Brain pericyte (primary cell): ENCODE measurements around the gene ATG12.
A peak's percentile ranks its signal among the peaks of the same experiment; 100 is the strongest.
"Not testable (repeated sequence)": the region's sequence is repeated elsewhere in the genome, so short reads cannot be mapped to it uniquely, and the experiment has no call there.

Experiments
- DNase-seq: peaks from one replicate; pipeline ENCODE4 v3.0.0-alpha.2; 2012; ENCODE audit warnings: low read depth, low spot score

Gene ATG12

DNA sequence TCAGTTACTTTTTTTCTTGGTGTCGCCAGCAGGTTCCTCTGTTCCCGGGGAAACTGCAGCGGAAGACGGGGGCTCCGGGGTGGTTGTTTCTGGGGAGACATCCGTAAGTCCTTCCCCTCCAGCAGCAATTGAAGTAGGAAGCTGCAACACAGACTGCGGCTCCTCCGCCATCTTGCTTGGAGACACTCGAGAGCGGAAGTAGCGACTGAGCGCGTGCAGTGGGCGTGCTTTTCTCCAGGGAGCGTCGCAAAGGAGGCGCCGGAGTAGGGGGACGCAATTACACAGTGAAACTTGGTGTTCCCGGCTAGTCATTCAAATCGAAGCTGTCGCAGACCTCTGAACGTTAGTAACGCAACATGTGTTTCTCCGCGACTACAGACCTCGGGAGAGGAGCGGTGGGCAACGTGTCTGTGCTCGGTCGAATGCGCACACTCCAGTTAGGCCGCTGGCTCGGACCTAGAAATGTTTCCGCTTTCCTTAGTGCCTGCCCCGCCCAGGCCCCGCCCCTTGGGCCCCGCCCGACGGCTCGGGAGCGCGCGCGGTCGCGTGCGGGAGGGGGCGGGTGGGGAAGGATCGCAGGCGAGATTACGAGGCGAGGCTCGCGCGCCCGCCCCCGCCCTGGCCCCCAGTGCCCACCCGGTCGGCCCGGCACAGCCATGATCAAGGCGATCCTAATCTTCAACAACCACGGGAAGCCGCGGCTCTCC lies at the start of gene ATG12, which contains the start of gene AP3S1:
Gene ATG12, minus strand, starts transcription at position 184 of the 707 bp plus-strand sequence. Its CDS starts 13 bp downstream, at position 171.
Gene AP3S1, plus strand, starts transcription at position 554 of the 707 bp plus-strand sequence. Its CDS starts 103 bp downstream, at position 657.
- peak; percentile 86 for DNase-seq

DNA sequence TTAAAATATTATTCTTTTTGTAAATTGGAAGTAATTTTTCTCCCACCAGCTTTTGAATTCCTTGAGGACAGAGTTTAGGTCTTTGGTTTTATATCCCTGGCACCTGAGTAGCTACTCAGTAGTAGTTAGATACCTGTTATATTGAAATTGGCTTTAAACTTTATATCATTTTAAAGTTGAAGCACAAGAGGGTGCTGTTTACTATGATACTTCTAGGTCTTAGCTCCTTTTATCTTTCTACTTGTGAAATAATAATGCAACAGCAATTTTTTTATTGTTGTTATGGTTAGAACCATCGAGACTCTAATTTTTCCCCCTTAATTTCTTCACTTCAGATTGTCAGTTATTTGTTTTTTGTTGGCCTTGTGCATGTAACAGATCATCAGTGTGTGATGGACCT lies 46.7 kb upstream of the ATG12 start:
- DNase-seq, result no peak

DNA sequence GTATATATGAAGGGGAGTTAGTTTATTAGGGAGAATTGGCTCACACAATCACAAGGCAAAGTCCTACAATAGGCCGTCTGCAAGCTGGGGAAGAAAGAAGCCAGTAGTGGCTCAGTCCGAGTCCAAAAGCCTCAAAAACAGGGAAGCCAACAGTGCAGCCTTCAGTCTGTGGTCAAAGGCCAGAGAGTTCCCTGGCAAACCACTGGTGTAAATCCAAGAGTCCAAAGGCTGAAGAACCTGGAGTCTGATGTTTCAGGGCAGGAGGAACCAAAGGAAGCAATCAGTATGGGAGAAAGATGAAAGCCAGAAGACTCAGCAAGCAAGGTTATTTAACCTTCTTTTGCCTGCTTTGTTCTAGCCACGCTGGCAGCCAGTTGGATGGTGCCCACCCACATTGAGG lies 43.8 kb upstream of the ATG12 start:
- DNase-seq, result not testable (repeated sequence)

DNA sequence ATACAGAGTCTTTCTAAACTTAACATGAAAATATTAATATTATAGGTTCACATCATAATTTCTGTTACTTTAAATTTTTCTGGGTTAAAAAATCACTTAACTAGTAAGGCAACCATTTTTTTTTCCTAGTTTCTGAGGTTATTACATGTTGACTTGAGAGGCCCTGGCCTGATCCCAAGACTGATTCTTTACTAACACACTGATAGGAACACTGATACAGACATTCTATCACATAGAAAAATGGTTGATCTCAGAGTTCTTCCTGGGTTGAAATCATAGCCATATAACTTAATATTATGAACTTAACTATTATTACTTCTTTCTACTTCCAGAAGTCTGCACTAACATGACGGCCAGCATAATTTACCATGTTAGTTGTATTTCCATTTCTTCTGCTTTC lies 43.3 kb upstream of the ATG12 start:
- no peak for DNase-seq

DNA sequence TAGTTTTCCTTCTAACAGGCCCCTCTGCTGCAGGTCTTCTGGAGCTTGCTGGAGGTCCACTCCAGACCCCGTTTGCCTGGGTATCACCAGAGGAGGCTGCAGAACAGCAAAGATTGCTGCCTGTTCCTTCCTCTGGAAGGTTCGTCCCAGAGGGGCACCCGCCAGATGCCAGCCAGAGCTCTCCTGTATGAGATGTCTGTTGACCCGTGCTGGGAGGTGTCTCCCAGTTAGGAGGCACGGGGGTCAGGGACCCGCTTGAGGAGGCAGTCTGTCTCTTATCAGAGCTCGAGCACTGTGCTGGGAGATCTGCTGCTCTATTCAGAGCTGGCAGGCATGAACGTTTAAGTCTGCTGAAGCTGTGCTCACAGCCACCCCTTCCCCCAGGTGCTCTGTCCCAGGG lies 41.1 kb upstream of the ATG12 start:
- not testable (repeated sequence) for DNase-seq

DNA sequence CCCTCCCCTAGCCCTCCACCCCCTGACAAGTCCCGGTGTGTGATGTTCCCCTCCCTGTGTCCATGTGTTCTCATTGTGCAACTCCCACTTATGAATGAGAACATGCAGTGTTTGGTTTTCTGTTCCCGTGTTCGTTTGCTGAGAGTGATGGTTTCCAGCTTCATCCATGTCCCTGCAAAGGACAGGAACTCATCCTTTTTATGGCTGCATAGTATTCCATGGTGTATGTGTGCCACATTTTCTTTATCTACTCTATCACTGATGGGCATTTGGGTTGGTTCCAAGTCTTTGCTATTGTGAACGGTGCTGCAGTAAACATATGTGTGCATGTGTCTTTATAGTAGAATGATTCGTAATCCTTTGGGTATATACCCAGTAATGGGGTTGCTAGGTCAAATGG lies 36.0 kb upstream of the ATG12 start:
- DNase-seq, result not testable (repeated sequence)

DNA sequence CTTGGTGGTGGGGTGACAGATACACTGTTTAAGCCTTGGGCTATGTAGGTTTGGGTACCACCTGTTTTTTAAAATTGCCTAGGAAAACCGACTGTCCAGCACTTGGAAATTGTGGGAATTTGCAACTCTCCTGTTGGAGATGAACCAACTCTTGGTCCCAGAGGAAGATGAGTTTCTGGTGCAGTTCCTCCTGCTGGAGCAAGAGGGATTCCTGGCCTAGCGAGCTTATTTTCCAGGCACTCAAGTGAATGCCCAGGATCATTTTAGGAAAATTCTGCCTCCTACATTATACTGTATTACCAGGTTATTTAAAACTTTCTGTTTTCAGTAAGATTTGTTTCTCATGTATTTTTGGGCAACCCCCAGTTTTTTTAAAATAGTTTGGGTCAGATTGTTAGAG lies 34.1 kb upstream of the ATG12 start:
- no peak for DNase-seq

DNA sequence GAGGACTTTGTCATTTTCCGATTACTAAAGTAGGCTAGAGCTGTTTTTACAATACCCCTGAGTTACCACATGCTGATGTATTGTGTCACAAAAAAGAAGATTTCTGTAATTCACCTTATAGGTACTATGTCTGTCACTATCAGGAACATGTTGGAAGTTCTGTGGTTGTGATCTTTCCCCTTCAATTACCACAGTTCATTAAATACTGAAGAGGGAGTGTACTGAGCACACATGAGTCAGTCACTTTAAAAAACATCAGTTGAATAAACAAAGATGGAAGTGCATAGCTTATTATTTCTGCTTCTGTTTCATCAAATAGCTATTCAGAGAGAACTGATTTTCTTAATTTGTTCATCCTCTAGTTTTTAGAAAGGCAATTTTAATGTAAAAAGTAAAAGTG lies 32.0 kb upstream of the ATG12 start:
- no peak for DNase-seq

DNA sequence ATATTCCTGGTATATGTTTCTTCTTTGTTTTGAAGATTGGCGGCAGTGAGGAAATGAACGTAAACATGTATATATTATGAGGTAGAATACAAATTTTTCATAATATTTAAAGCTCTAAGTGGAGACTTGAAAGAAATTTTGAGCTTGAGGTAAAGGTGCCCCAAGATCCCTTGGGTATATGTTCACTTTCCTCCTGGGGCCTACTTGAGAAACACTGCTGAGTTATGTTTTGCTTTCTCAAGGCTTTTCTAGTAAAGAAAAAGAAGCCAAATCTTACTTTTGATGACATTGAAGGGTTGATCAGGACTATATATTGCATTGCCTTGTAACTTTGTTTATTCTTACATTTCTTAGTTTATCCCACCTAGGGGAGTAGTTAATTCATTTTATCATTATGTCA lies 31.1 kb upstream of the ATG12 start:
- no peak for DNase-seq

DNA sequence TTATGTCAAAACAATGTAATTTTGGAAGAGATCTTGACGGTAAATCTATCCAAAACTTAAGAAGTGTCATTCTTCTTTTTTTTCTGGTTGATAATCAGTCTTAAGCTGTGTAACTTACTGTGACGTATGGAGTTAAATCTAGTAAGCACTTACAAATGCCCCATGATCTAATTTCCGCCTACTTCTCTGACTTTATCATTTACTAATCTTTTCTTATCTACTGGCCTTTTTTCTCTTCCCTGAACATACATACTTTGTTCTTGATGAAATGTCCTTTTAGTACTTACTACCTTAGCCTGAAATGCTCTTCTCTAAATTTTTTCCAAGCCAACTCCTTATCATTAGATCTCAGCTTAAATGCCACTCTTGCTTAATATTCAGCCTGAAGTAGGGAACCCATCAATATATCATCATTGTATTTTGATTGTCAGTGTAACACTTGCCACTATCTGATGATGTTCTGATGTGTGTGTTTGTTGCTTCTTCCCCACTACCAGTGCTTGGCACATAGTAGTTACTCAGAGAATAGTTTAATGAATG lies 28.0 kb upstream of the ATG12 start:
- DNase-seq, result no peak

DNA sequence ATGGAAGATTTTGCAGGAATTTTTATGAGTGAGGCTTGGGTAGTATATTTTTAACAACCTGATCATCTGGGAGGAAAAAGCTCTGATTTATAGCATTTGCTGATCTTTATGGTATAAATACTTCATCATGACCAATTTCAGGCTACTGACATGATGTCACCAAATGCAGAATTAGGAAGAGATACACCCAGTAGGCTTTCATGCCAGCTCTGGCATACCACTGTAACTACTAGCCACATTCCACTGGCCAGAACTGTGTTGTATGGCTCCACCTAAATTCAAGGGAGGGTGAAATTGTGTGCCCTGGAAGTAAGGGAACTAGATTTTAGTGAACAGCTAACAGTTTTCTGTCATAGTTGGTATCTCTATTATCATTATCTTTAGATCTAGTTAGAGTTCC lies 18.0 kb upstream of the ATG12 start:
- DNase-seq, result no peak

DNA sequence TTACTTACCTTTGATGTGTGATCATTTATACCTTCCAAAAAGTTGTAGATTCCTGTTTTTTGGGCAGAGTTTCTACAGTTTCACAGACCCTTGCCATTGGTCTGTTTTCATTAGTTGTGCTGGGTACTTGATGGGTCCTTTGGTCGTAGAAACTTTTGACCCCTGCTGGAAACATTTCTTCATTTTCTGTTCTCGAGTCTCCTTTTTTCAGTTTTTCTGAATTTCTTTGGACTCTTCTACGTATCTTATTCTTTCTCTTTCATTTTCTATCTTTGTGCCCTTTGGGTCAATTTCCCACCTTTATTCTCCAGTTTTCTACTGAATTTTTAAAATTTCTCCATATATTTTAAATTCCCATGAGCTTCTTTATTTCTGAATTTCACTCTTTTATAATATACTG lies 17.0 kb upstream of the ATG12 start:
- no peak for DNase-seq

DNA sequence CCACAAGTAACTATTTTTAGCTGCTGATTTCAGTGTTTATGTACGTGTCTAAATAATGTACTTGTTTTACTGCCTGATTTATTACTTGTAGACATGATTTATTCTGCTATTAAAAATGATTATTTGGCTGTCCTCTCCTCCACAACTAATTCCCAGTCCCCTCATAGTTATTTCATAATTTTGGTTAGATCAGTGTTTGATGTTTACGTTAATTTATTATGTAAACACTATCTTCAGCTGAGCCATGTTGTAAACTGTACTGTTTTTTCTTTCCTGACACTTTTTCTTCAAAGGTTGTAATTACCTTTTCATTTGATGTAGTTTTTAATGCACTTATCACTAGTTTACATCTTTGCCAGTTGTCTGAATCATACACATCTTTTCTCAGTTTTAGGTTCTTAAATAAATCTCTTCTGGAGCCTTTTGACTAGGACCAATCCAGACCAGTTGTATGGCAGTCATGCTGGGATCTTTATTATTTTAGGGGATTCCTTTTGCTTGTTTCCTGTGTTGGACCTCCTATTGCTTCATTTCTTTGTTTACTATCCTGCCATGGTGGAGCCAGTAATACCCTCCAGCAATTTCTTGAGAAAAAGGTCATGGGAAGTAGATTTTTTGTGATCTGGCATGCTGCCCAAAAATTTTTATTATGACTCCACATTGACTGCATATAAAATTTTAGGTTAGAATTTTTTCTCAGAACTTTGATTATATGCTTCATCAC lies 16.4 kb upstream of the ATG12 start:
- peak; percentile 84 for DNase-seq

DNA sequence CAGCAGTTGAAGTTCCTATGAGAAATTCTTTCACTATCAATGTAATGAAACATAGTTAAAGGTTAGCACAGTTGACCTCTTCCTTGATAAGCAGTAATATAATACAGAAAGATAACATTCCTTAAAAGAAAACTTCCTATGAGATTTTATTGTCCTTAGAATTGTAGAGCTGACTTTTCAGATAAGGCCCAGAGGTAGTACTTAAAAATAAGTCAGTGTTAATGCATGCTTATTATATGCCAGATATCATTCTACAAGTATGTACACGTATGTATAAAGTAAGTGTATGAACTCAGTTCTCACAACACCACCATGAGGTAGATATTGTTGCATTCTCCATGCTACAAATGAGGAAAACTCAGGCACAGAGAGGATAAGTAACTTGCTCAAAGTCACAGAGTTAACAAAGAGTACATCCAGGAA lies 15.7 kb upstream of the ATG12 start:
- no peak for DNase-seq

DNA sequence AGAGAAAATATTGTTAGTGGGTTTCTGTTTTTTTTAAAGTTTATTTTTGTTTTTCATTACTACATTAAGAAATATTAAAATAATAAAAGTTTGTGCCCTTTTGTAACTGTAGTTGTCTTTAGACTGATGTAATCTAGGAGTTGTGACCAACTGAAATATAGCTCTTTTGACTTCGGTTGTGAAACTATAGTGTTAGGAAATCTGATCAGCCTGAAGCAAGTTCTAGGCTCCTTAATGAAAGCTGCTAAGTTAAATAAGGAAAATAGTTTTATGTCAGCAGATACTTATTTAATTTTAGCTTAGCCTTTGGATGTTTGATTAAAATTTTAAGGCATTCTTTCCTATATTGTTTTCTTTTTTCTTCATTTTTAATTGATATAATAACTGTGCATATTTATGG lies 14.6 kb upstream of the ATG12 start:
- no peak for DNase-seq

DNA sequence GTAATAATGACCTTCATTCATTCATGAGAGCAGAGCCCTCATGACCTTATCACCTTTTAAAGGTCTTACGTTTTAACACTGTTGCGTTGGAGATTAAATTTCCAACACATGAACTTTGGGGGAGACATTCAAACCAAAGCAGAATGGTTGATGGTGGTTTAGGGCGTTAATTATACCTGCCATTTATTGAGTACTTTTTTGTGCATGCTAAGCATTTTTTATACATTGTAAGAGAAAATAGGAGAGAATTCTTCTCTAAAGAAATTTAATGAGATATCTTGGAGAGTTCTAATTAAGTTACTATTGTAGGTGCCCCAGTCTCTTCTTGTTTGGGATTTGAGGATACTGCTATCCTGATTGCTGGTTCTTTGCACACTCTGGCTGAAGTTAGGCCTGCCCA lies 12.8 kb upstream of the ATG12 start:
- DNase-seq, result no peak

DNA sequence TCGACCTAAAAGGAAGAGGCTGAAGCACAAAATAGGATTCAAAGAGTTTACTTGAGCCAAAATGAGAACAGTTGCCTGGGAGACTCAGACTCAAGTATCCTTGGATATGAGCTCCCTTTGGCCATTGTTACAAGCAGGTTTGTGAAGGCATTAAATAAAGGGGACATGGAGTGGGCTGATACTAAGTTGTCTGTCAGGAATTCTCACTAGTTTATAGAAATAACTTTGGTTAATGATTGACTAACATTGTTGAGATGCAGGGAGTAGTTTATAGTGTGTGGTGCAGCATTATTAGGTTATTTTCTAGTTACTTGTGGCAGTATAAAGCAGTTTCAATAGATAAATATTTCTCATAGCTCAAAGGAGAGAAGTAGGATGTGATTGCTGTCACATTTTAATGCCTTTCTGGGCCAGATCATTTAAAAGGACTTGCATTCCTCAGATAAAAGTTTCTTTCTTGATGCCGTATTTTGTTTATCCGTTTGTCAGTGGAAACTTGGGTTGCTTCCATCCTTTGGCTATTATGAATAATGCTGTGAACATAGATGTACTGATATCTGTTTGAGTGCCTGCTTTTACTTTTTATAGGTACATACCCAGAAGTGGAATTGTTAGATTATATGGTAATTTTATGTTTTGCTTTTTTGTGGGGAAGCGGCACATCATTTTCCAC lies 9.5 kb upstream of the ATG12 start:
- DNase-seq, result no peak

DNA sequence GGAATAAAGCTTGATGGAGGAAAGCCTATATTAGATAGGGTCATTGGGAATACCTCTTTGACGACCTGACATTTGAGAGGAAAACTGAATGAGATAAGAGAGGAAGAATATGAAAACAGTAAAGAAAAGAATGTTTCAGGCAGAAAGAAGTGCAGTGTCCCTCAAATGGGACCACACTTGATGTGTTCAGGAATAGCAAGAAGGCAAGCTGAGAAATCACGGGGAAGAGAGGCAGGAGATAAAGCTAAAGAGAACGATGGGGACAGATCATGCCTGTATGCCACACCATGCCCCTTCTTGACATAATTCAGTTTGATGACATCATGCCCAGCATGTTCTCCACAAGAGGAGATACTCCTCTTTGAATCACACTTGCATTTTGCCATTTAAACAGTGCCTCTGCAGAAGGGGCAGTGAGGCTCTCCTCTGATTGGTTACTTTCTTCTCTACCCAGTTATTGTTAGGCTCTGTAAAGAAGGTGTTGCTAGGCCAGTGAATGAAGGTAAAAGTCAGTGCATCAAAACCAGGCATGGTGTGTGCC lies 8.0 kb upstream of the ATG12 start:
- DNase-seq, result no peak

DNA sequence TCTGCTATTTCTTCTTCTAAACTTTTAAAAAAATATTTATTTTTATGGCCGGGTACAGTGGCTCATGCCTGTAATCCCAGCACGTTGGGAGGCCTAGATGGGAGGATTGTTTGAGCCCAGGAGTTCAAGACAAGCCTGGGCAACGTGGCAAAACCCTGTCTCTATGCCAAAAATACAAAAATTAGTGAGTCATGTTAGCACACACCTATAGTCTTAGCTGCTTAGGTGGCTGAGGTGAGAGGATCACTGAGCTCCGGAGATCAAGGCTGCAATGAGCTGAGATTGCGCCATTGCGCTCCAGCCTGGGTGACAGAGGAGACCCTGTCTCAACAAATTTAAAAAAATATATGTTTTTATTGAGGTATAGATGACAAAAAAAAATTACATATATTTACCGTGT lies 5.9 kb upstream of the ATG12 start:
- no peak for DNase-seq

DNA sequence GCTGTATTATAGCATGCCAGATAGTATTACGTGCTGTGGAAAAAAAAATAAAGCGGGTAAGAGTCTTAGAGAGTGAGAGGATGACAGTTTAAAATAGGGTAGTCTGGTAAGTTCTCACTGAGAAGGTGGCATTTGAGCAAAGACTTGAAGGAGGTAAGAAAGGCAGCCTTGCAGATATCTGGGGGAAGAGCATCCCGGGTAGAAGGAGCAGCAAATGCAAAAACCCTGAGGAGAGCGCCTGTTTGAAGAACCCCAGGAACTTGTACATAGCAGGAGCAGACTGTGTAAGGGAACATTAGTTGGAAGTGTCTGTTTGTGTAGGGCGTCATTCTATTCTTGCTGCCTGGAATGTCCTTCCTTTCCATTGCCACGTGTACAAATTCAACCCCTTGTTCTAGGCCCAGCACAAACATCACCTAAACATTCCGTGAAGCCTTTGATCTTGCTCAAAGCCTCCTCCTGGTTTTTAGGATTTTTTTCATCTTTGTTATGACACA lies 3.0 kb upstream of the ATG12 start:
- no peak for DNase-seq

DNA sequence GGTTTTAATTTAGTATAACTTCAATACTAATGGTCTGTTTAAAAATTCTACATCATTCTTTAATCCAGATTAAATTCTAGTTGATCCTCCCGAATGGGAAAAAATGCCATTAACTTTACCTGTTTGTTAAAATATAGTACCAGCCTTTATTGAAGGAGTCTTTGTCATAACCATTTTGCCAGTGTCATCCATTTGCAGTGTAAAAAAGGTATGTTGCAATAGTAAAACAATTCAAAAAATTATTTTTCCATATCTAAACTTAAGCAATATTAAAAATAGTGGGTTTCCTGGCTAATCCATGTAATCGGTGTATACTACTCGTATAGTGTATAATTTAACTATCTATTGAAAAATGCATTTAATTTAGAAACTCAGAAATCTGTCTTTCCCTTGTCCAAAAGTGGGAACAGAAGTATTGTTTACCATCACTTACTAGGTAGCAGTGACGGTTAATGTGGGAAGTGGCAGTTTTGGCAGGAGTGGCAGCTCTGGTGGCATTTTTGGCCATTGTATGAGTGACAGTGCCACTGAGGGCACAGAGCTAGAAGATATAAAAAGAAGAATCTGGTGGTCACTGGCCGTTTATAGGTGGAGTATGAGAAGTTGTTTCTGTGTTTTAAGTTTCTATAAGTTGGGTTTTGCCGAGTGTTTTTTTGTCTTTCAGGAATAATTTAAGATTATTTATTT lies 2.2 kb upstream of the ATG12 start:
- DNase-seq, result no peak
